ENCODE data around the gene AGAP2. TPM values are rescaled to one million over a fixed set of nuclear protein-coding genes. Genes with fewer than 3 reads are reported as not detected.
A peak's percentile ranks its signal among the peaks of the same experiment; 100 is the strongest.

Gene AGAP2
- total and polyA plus RNA-seq, 2 of the 8 experiments (the other 6 are each of a cell fraction or from before 2014, with no cell fraction given) = 1.5 TPM

DNA sequence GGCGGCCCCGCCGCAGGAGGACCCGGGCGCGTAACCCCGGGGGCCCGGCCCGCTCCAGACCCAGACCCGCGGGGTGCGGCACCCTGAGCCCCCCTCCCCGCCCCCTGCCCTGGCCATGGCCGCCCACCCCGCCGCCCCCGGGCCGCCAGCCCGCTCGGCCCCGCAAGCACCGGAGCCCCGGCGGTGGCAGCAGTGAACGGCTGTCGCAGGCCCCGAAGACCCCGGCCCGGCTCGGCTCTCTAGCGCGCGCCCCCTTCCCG, 16.6 kb upstream of the AGAP2 start:
- H3K56ac ChIP-seq (replicated peaks; ENCODE audit: insufficient read length, low read depth, low read length) = no peak overlapping the region
- peaks cover 3 to 10% (median 8%) of the 10 kb centered on the region in 4 experiments; a peak in 6 of 8 replicates for H3K36me3 ChIP-seq (ENCODE audit: control insufficient read depth in 2 of 4, insufficient read depth in 4 of 4, low read length in 3 of 4)
- H2BK15ac ChIP-seq (ENCODE audit: low read length) = no peak overlapping the region
- peaks cover 3 to 26% (median 7%) of the 10 kb centered on the region in 4 experiments; a peak in 6 of 7 replicates for H3K4me1 ChIP-seq (replicated peaks in 1 of 4; ENCODE audit: control insufficient read depth in 3 of 4, insufficient read depth in 4 of 4, low read length in 3 of 4)
- DNase-seq (ENCODE audit: low read depth in 1 of 2, low spot score in 2 of 2) (no peak), FAIRE-seq (no peak)
- H4K8ac ChIP-seq (ENCODE audit: extremely low read depth, insufficient read depth, low read length) = no peak overlapping the region
- peaks cover 12 to 19% of the 10 kb centered on the region in 2 experiments for H3K79me2 ChIP-seq (ENCODE audit: control insufficient read depth in 1 of 2, insufficient read depth in 2 of 2, low read length in 2 of 2)
- H3K23me2 ChIP-seq (ENCODE audit: low read depth, low read length) = peaks cover 18% of the 10 kb centered on the region
- peak overlapping the region in 1 of 2 experiments; percentile 99; a peak in 2 of 4 replicates for H3K4me2 ChIP-seq (ENCODE audit: insufficient read depth in 1 of 2, low read depth in 2 of 2, low read length in 2 of 2)
- H2AK5ac ChIP-seq (ENCODE audit: low read depth, low read length) = no peak overlapping the region
- WGBS, 2 experiments (ENCODE audit: extremely low coverage in 1 of 2, insufficient coverage in 1 of 2, insufficient read length in 1 of 2, insufficient replicate concordance in 2 of 2, low coverage in 1 of 2, low lambda C conversion rate in 2 of 2, missing lambda C conversion rate in 1 of 2) = no CpG with 5 or more reads among the region's 34 CpGs
- no peak overlapping the region for H3K27ac ChIP-seq (ENCODE audit: low read depth, low read length)
- H2BK120ac ChIP-seq (replicated peaks; ENCODE audit: low read depth, low read length) = no peak overlapping the region
- peaks cover 15% of the 10 kb centered on the region; the same call in 1 of the 2 replicates for H3K79me1 ChIP-seq (ENCODE audit: low read depth, low read length)
- H2BK12ac ChIP-seq (ENCODE audit: low read depth, low read length) = no peak overlapping the region
- H3K9me3 ChIP-seq (ENCODE audit: insufficient read depth in 2 of 2, low read depth in 1 of 2, low read length in 1 of 2) = no peaks in the 10 kb centered on the region
- ChIA-PET POLR2A (ENCODE audit: partially characterized antibody) (interaction anchor here (1.0 to 3.3 kb wide), 4 partner anchors 10 to 235 kb away, joined by 3 to 25 read pairs (median 6); partner anchors contain the start of genes DDIT3, EEF1AKMT3, METTL1 and TSPAN31), CTCF (ENCODE audit: partially characterized antibody) (interaction anchor here (1.0 to 1.4 kb wide), 2 partner anchors 39 to 135 kb away, joined by 3 to 5 read pairs; no protein-coding TSS in a partner anchor)
- no peak overlapping the region for H4K5ac ChIP-seq (ENCODE audit: insufficient read length, low read depth, low read length)
- H4K91ac ChIP-seq (replicated peaks; ENCODE audit: insufficient read length, low read length) = no peak overlapping the region
- no peak overlapping the region for H2BK20ac ChIP-seq (ENCODE audit: low read length)
- H4K20me1 ChIP-seq (replicated peaks in 1 of 2; ENCODE audit: control insufficient read depth in 1 of 2, insufficient read depth in 2 of 2, low read length in 2 of 2) = peaks cover 3 to 14% of the 10 kb centered on the region in 2 experiments
- no peak overlapping the region for H3K23ac ChIP-seq (ENCODE audit: insufficient read length)
- no peak overlapping the region for H3K9ac ChIP-seq (replicated peaks in 1 of 4; ENCODE audit: extremely low read depth in 1 of 4, low read depth in 3 of 4, low read length in 3 of 4)
- peak overlapping the region; percentile 25 to 96 (median 56); a peak in 6 of 8 replicates for H3K4me3 ChIP-seq (ENCODE audit: extremely low read depth in 1 of 4, insufficient read depth in 2 of 4, low read depth in 3 of 4, low read length in 4 of 4)
- H3K27me3 ChIP-seq (replicated peaks in 1 of 4; ENCODE audit: control insufficient read depth in 3 of 4, extremely low read depth in 1 of 4, insufficient read depth in 3 of 4, low read length in 3 of 4) = peaks cover 8 to 33% (median 26%) of the 10 kb centered on the region in 4 experiments
- no peak overlapping the region for H3K18ac ChIP-seq (ENCODE audit: extremely low read depth, low read length)
- H2BK5ac ChIP-seq (ENCODE audit: low read depth, low read length) = no peak overlapping the region
- H3K14ac ChIP-seq (ENCODE audit: insufficient read length) = no peak overlapping the region
- H2AFZ ChIP-seq (ENCODE audit: low read length) = no peak overlapping the region
- H3K4ac ChIP-seq (replicated peaks; ENCODE audit: insufficient read length, low read depth, low read length) = no peak overlapping the region
- TF ChIP-seq RNF2 (IDR thresholded peaks at IDR 0.05; ENCODE audit: borderline replicate concordance, low read depth, low read length, missing control alignments, poor library complexity, severe bottlenecking) (no peak), NRF1 (IDR thresholded peaks at IDR 0.05; ENCODE audit: low read depth, low read length) (no peak), KDM4A (IDR thresholded peaks at IDR 0.05; ENCODE audit: low read depth, low read length, severe bottlenecking) (no peak), JUN (IDR thresholded peaks at IDR 0.05; ENCODE audit: low read depth, low read length) (no peak), EP300 (IDR thresholded peaks at IDR 0.05; ENCODE audit: borderline replicate concordance in 1 of 2, low read depth in 2 of 2, low read length in 2 of 2) (no peak), TAF7 (optimal IDR thresholded peaks at IDR 0.05; ENCODE audit: borderline replicate concordance, low read depth, low read length) (no peak), CHD2 (IDR thresholded peaks at IDR 0.05; ENCODE audit: low read length) (no peak), KDM5A (IDR thresholded peaks at IDR 0.05; ENCODE audit: low read length) (no peak), TBP (IDR thresholded peaks at IDR 0.05; ENCODE audit: low read depth, low read length) (no peak)
- TF ChIP-seq, protein P1, sequence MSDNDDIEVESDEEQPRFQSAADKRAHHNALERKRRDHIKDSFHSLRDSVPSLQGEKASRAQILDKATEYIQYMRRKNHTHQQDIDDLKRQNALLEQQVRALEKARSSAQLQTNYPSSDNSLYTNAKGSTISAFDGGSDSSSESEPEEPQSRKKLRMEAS (IDR thresholded peaks at IDR 0.05) = no peak
- TF ChIP-seq, protein P2, sequence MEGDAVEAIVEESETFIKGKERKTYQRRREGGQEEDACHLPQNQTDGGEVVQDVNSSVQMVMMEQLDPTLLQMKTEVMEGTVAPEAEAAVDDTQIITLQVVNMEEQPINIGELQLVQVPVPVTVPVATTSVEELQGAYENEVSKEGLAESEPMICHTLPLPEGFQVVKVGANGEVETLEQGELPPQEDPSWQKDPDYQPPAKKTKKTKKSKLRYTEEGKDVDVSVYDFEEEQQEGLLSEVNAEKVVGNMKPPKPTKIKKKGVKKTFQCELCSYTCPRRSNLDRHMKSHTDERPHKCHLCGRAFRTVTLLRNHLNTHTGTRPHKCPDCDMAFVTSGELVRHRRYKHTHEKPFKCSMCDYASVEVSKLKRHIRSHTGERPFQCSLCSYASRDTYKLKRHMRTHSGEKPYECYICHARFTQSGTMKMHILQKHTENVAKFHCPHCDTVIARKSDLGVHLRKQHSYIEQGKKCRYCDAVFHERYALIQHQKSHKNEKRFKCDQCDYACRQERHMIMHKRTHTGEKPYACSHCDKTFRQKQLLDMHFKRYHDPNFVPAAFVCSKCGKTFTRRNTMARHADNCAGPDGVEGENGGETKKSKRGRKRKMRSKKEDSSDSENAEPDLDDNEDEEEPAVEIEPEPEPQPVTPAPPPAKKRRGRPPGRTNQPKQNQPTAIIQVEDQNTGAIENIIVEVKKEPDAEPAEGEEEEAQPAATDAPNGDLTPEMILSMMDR (IDR thresholded peaks at IDR 0.05; ENCODE audit: control extremely low read depth in 1 of 3, insufficient read depth in 1 of 3, low read depth in 1 of 3, low read length in 3 of 3) = no peak
